ENCODE measurements around the gene GARS1.
A peak's percentile ranks its signal among the peaks of the same experiment; 100 is the strongest.

The GARS1 gene

GRCh38 chr7:30658479-30659074 is 63.9 kb downstream of the GARS1 start:
- DNase-seq: no peak

GRCh38 chr7:30659312-30659711 is 64.6 kb downstream of the GARS1 start:
- DNase-seq: no peak

GRCh38 chr7:30660331-30661255 is 65.9 kb downstream of the GARS1 start:
- peak; percentile 66 for DNase-seq

GRCh38 chr7:30661926-30662325 is 67.2 kb downstream of the GARS1 start:
- no peak for DNase-seq

GRCh38 chr7:30662431-30662939 is 67.8 kb downstream of the GARS1 start:
- DNase-seq: no peak

GRCh38 chr7:30663414-30663813 is 68.7 kb downstream of the GARS1 start:
- no peak for DNase-seq

- no peak for DNase-seq
These were observed 69.7 kb downstream of the GARS1 start for GRCh38 chr7:30664184-30664885.

GRCh38 chr7:30665043-30665442 is 70.4 kb downstream of the GARS1 start:
- DNase-seq: no peak

- no peak for DNase-seq
These were observed 70.8 kb downstream of the GARS1 start for GRCh38 chr7:30665449-30665848.

GRCh38 chr7:30667172-30667571 is 72.5 kb downstream of the GARS1 start:
- DNase-seq: no peak

- DNase-seq: no peak
These were observed 73.4 kb downstream of the GARS1 start for GRCh38 chr7:30668102-30668501.

GRCh38 chr7:30671793-30672465 is 77.3 kb downstream of the GARS1 start:
- DNase-seq: no peak

- DNase-seq: no peak
These were observed 79.7 kb downstream of the GARS1 start for GRCh38 chr7:30674420-30674819.

- no peak for DNase-seq
These were observed 80.2 kb downstream of the GARS1 start for GRCh38 chr7:30674876-30675275.

GRCh38 chr7:30678805-30679204 is 84.1 kb downstream of the GARS1 start:
- DNase-seq: no peak

- no peak for DNase-seq
These were observed 85.0 kb downstream of the GARS1 start for GRCh38 chr7:30679664-30680063.

- DNase-seq: no peak
These were observed 86.7 kb downstream of the GARS1 start for GRCh38 chr7:30681331-30681797.

- no peak for DNase-seq
These were observed 87.1 kb downstream of the GARS1 start for GRCh38 chr7:30681815-30682211.

- DNase-seq: no peak
These were observed 87.8 kb downstream of the GARS1 start, which contains the start of gene CRHR2 for GRCh38 chr7:30682212-30683083. CRHR2 (minus strand) TSS chr7:30682456; CDS start chr7:30682280, 176 bp downstream.

GRCh38 chr7:30683306-30683705 is 88.6 kb downstream of the GARS1 start:
- DNase-seq: no peak
